Heart right ventricle (tissue), 16 donors: Measurements from ENCODE around the gene IL16. TPM values are rescaled to one million over a fixed set of nuclear protein-coding genes. Genes with fewer than 3 reads are reported as not detected.

Experiments
- ATAC-seq, 8 donors: fragments of 200-7000 bp; cut with Tn5 transposase; one replicate each; pipeline ENCODE4 v1.9.1; 2020; ENCODE audit warnings: mild to moderate bottlenecking in 8 of 8, moderate library complexity in 8 of 8, moderate number of reproducible peaks in 1 of 8
- DNase-seq, 2 donors: peaks; one replicate each; pipeline ENCODE4 v3.0.0-alpha.2; 2020
- H3K27ac ChIP-seq, 10 donors: fragments of 200-600 bp; sonication (generic) in 2 of 10; one replicate each; pipeline versions ENCODE4 v1.5.0 to v1.8.0; 2020 to 2022; ENCODE audit warnings: mild to moderate bottlenecking in 3 of 10
- H3K27me3 ChIP-seq, 7 donors: fragments of 200-600 bp; one replicate each; pipeline ENCODE4 v1.8.0; 2021 to 2022; ENCODE audit warnings: mild to moderate bottlenecking in 2 of 7
- H3K36me3 ChIP-seq, 9 donors: fragments of 200-600 bp; sonication (generic) in 1 of 9; one replicate each; pipeline versions ENCODE4 v1.5.0 to v1.8.0; 2020 to 2022; ENCODE audit warnings: mild to moderate bottlenecking in 2 of 9
- H3K4me1 ChIP-seq, 9 donors: fragments of 200-600 bp; sonication (generic) in 1 of 9; one replicate each; pipeline versions ENCODE4 v1.5.0 to v1.8.0; 2020 to 2022; ENCODE audit warnings: mild to moderate bottlenecking in 4 of 9
- H3K4me3 ChIP-seq, 10 donors: fragments of 200-600 bp; sonication (generic) in 2 of 10; one replicate each; pipeline versions ENCODE4 v1.5.0 to v1.8.0; 2020 to 2022; ENCODE audit warnings: mild to moderate bottlenecking in 7 of 10, moderate library complexity in 2 of 10
- H3K9me3 ChIP-seq, 11 donors: fragments of 200-600 bp in 10 of 11; sonication (generic) in 2 of 11; one replicate each; pipeline versions ENCODE4 v1.5.0 to v1.8.0; 2013 to 2022; ENCODE audit warnings: mild to moderate bottlenecking in 2 of 11, control low read depth in 1 of 11, moderate library complexity in 1 of 11
- CTCF ChIP-seq, 9 donors: fragments of 200-600 bp; sonication (generic) in 2 of 9; IDR thresholded peaks; one replicate each; pipeline versions ENCODE4 v1.5.0 to v1.8.0; 2021 to 2022; ENCODE audit warnings: antibody characterized with exemption in 9 of 9, mild to moderate bottlenecking in 5 of 9, moderate library complexity in 1 of 9
- WGBS, 2 donors: extraction: QIAGEN DNeasy Blood & Tissue Kit; methylation state at CpG; one replicate each; pipeline ENCODE4 v1.1.7; 2013; ENCODE audit warnings: inconsistent platforms in 1 of 2; 5-methylcytosine and 5-hydroxymethylcytosine counted together
- intact Hi-C, 10 donors: fragments of 100-400 bp; cut with DNase I; formaldehyde crosslinking; loops; one replicate each; pipeline versions ENCODE4 v1.11.1 to v1.14.2; 2022
- polyA plus RNA-seq, 2 donors: library from polyadenylated mRNA; stranded (reverse); fragments of 200-250 nt; gene quantifications; one replicate each; pipeline ENCODE4 v1.2.3, GENCODE V29; 2013
- total RNA-seq, 10 donors: library from RNA; stranded (reverse); fragmentation: NEBNext Ultra II Directional in 3 of 10; extraction: Animal tissue kit (Norgen Biotek cat#: 25700) in 3 of 10; gene quantifications; one replicate each; pipeline versions ENCODE4 v1.2.1 to v1.2.4, GENCODE V29; 2021 to 2023
- donor health status: Arrhythmogenic right ventricular cardiomyopathy.
- donor health status: ischemic (EF 13 %, LVEDD 7.1; RV severe dilation, severe dysfunction).
- donor health status: healthy with polysubstance abuse.
- donor health status: DM: no; HTN: yes; CAD: no.
- donor health status: DM: no; HTN: no; CAD: no.
- donor health status: ischemic (EF 25% LVEDD 6.9; RV normal size, moderate dysfunction).
- donor health status: ischemic (EF 25% LVEDD 5.7; RV mildly dilated, moderate dysfunction).
- donor health status: healthy.
- donor health status: DM: yes; HTN: yes; CAD: no.
- donor health status: Ischemic cardiomyopathy.
- donor health status: ischemic (EF 35%, LVEDD 5.7; RV mildly dilated, moderate dysfunction).
- donor health status: nonischemic (EF 11% LVEDD 7.7; RV severe dilation, severe dysfunction).
- donor health status: DM: yes; HTN: yes; CAD: no.
- donor health status: PGD.
- donor health status: ischemic (EF 29% LVEDD 5.4; RV normal size, mild dysfunction).
- donor health status: nonischemic (EF 23%, LVEDD 6.1; RV moderate dilation, normal function).

Gene IL16
- total and polyA plus RNA-seq, 12 donors = 3.3 to 13.1 (median 4.2) TPM

GRCh38 chr15:81175496-81175895, 21.2 kb upstream of the IL16 start:
- DNase-seq (no peak), ATAC-seq (no peak)
- Histone ChIP-seq H3K36me3 (no peaks in the 10 kb centered on the region), H3K27me3 (no peaks in the 10 kb centered on the region), H3K4me1 (peaks cover 2 to 54% (median 10%) of the 10 kb centered on the region in 9 donors), H3K27ac (peak overlapping the region in 7 of 10 donors; percentile 77 to 87 (median 85)), H3K4me3 (no peak overlapping the region), H3K9me3 (no peaks in the 10 kb centered on the region)
- TF ChIP-seq CTCF (IDR thresholded peaks at IDR 0.05) = no peak
- WGBS, 2 donors = 56 to 100% methylated on average over 1 of the region's 1 CpG
- intact Hi-C loops = no loop called here

- ATAC-seq (peak; percentile 83 to 93 (median 89)), DNase-seq (peak; percentile 66 to 86)
- TF ChIP-seq CTCF (IDR thresholded peaks at IDR 0.05) = peak in 7 of 9 donors; percentile 6 to 55 (median 26)
- 57 to 63% methylated on average over 16 of the region's 16 CpGs for WGBS, 2 donors
- peaks cover 2 to 45% (median 10%) of the 10 kb centered on the region in 9 donors for H3K4me1 ChIP-seq
- intact Hi-C loops = loop anchor here in 1 of 10 donors (2.0 kb wide), 1 partner anchor 16 kb away; no protein-coding TSS in a partner anchor
- H3K36me3 ChIP-seq = no peaks in the 10 kb centered on the region
- no peak overlapping the region for H3K4me3 ChIP-seq
- H3K27me3 ChIP-seq = peaks cover 0 to 7% (median 3%) of the 10 kb centered on the region in 7 donors
- H3K27ac ChIP-seq = peak overlapping the region; percentile 24 to 87 (median 82)
- H3K9me3 ChIP-seq = no peaks in the 10 kb centered on the region
Measured at GRCh38 chr15:81176291-81176893, 20.3 kb upstream of the IL16 start.

GRCh38 chr15:81178365-81178764, 18.3 kb upstream of the IL16 start:
- Histone ChIP-seq H3K4me3 (no peak overlapping the region), H3K9me3 (no peaks in the 10 kb centered on the region), H3K27ac (no peak overlapping the region), H3K27me3 (peaks cover 0 to 23% (median 4%) of the 10 kb centered on the region in 7 donors), H3K36me3 (no peaks in the 10 kb centered on the region), H3K4me1 (peaks cover 2 to 55% (median 13%) of the 10 kb centered on the region in 9 donors)
- WGBS, 2 donors = 76 to 88% methylated on average over 2 of the region's 2 CpGs
- intact Hi-C loops = no loop called here
- TF ChIP-seq CTCF (IDR thresholded peaks at IDR 0.05) = no peak
- ATAC-seq (no peak), DNase-seq (no peak)

GRCh38 chr15:81181220-81181619, 15.5 kb upstream of the IL16 start:
- 77 to 78% methylated on average over 3 of the region's 3 CpGs for WGBS, 2 donors
- no peak for TF ChIP-seq CTCF (IDR thresholded peaks at IDR 0.05)
- Histone ChIP-seq H3K36me3 (no peaks in the 10 kb centered on the region), H3K27me3 (peaks cover 0 to 23% (median 4%) of the 10 kb centered on the region in 7 donors), H3K9me3 (no peaks in the 10 kb centered on the region), H3K4me3 (no peak overlapping the region), H3K4me1 (peaks cover under 1 to 32% (median 19%) of the 10 kb centered on the region in 9 donors), H3K27ac (peak overlapping the region in 4 of 10 donors; percentile 15 to 74 (median 61))
- intact Hi-C loops = loop anchor here in 1 of 10 donors (10.0 kb wide), 1 partner anchor 64 kb away; no protein-coding TSS in a partner anchor
- no peak for DNase-seq
- no peak for ATAC-seq
